NCI-H2196 (cell line): ENCODE measurements around the gene HDGFL2.
A peak's percentile ranks its signal among the peaks of the same experiment; 100 is the strongest.

Source experiments
- DNase-seq: peaks from one replicate; lab custom pipeline; 2025; ENCODE audit not compliant: unreplicated experiment; lab: John Stamatoyannopoulos, UW

HDGFL2 gene

DNA sequence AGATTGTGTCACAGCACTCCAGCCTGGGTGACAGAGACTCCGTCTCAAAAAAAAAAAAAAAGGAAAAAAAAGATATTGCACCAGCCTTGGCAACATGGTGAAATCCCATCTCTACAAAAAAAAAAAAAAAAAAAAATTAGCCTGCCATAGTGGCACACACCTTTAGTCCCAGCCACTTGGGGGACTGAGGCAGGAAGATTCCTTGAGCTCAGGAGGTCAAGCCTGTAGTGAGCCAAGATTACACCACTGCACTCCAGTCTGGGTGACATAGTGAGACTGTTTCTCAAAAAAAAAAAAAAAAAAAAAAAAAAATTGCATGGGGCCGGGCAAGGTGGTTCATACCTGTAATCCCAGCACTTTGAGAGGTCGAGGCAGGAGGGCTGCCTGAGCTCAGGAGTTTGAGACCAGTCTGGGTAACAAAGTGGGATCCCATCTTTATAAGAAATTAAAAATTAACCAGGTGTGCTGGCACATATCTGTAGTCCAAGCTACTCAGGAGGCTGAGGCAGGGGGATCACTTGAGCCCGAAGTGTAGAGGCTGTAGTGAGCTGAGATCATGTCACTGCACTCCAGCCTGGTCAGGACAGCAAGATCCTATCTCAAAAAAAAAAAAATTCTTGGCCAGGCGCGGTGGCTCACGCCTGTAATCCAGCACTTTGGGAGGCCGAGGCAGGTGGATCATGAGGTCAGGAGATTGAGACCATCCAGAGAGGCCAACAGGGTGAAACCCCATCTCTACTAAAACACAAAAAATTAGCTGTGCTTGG lies 7.1 kb upstream of the HDGFL2 start:
- no peak for DNase-seq

GRCh38 chr19:4467835-4468234 lies 4.3 kb upstream of the HDGFL2 start:
- no peak for DNase-seq

- DNase-seq: peak; percentile 100
Observed at GRCh38 chr19:4471403-4472173, 509 bp upstream of the HDGFL2 start.

- DNase-seq: no peak
Observed at GRCh38 chr19:4473011-4473762, 1.1 kb downstream of the HDGFL2 start.

DNA sequence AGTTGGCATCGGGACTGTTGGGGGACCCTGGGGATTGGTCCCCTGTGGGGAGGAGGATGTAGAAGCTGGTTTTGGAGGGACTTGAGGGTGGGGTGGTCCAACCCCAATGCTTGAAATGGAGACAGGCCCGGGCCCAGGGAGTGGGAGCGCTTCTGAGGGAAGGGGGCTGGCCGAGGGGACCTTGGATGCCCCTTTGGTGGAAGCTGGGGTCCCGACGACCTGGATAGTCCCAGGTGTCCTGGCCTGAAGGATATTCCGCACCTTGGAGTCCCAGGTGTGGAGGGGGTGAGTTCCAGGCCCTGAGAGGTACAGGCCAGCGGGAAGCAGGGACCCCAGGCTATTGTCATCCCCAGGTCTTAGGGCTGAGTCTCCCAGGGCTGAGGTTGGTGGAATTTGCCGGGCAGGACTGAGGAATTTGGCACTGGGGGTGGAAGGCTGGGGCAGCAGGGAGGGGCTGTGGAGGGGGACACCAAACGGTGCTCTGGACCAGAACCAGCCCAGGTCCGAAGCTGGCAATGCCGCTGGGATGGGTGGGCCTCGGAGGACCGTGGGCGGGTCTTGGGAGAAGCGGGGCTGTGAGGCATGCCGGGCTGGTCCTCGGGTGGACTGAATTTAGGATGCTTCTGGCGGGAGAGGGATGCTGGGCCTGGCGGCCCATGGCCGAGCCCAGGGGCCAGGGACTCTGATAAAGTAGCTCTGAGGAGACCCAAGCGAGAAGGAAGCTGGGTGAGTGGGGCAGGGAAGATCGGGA lies 1.8 kb downstream of the HDGFL2 start:
- no peak for DNase-seq

GRCh38 chr19:4474514-4475022 lies 2.5 kb downstream of the HDGFL2 start:
- peak; percentile 78 for DNase-seq

DNA sequence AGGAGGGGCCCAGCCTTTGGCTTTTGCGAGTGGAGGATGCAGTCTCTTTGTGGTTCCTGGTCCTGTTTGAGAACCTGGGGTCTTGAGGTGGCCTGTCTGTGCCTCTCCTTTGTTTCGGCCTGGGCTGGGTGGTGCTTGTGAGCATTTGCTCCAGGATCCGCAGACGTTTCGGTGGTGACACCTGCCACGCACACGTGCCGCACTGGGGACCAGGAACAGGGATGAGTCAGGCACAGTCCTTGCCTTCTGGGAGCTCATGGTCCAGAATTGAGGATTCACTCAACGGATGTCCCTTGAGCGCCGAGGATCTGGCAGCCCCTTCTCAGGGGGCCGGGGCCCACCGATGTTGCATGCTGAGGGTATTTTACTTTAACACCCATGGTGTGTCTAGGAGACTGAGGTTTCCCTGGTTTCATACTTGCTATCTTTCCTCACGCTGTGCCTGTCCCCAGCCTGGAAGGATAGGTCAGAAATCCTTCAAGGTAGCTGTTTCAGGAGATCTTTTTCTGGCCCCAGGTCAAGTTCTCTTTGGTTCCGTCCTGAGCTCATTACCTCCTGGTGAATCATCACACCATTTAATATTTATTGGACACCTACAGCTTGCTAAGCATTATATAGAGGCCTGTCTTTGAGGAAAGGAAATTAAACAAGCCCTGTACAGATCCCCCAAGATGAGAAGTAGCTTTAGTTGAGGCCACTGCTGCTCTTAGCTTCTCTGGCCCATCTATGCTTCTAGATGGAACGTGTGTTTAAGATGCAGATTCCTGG lies 5.1 kb downstream of the HDGFL2 start:
- DNase-seq: no peak

DNA sequence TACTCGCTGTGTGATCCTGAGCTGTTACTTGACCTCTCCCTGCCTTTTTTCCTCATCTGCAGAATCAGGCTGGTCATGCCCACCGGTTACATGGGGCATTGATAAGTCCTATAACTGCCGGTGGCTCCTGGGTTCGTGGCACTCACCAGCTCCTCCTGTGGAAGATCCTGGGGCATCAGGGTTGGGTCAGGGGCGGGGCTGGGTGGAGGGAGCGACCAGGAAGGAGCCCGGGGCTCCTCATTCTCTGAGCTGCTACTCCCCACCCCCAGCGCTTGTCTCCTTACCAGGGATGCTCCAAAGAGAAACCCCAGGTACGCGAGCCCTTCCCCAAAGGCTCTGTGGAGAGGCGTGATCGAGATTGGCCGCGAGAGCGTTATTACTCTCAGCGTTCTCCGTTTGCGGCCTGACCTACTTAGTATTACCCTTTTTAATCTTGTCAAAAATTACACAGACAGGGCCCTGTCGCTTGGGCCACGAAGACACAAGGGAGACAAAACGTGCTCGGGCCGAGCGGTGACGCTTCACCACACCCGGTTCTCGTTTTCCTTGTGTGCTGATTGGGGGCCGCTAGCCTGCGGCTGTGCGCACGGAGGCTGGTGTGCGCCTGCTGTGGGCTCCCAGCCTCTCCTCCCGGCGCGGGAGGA lies 10.7 kb downstream of the HDGFL2 start:
- no peak for DNase-seq

DNA sequence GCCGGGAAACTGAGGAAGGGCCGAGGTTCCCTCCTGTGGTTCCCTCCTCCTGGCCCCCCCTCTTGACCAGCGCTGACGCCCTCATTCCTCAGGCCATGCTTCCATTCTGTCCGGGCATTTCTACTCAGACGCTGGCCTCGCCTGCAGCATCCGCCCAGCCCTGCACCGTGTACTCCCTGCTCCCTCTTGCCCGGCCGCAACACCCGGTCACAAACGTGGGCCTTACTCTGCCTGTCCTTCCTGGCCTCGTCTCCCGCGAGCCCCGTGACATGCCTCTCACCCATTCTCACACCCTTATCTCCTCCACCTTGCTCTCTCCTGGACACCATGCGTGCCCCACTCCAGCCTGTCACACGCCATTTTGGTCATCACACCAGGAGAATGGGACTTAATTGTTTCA lies 11.3 kb downstream of the HDGFL2 start:
- DNase-seq: no peak

DNA sequence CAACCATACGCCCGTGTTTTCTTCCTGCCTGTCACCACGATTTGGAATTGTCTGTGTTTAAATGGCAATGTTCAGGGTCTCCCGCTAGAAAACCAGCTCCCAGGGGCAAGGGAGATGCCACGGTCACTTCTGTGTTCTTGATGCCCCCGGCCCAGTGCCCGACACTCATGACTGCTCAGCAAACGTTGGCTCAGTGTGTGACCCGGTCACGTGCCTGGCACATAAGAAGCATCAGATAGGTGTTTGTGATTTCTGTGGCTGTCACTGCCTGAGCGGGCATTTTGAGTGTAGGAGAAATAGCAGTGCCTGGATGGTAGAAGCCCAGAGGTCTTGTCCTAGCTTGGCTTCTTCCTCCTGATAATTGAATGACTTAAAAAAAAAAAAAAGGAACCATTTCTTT lies 15.5 kb downstream of the HDGFL2 start:
- DNase-seq: no peak

DNA sequence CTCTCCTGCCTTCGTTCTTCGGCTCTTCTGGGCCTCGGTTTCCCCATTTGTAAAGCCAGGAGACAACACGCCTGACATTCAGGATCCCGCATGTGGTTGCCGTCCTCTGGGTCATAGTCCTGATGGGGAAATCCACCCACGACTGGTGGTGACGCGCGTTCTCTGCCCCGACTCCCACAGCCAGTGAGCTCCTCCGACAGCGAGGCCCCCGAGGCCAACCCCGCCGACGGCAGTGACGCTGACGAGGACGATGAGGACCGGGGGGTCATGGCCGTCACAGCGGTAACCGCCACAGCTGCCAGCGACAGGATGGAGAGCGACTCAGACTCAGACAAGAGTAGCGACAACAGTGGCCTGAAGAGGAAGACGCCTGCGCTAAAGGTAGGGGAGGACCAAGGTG lies 16.4 kb downstream of the HDGFL2 start:
- DNase-seq: no peak

DNA sequence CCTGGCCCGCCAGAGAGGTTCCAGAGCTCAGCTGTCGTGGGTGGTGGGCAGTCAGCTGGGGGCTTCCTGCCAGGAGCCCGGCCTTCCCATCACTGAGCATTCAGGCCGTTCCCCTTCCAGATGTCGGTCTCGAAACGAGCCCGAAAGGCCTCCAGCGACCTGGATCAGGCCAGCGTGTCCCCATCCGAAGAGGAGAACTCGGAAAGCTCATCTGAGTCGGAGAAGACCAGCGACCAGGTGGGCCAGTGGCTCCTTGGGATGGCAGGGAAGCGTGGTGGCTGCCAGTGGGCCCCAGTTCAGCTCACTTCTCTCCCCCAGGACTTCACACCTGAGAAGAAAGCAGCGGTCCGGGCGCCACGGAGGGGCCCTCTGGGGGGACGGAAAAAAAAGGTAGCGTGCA lies 19.3 kb downstream of the HDGFL2 start:
- DNase-seq: no peak

- DNase-seq: no peak
Observed at GRCh38 chr19:4492337-4493103, 20.4 kb downstream of the HDGFL2 start.

- DNase-seq: no peak
Observed at GRCh38 chr19:4493104-4493928, 21.2 kb downstream of the HDGFL2 start.

- DNase-seq: no peak
Observed at GRCh38 chr19:4493929-4494690, 22.0 kb downstream of the HDGFL2 start.

- DNase-seq: no peak
Observed at GRCh38 chr19:4494691-4495064, 22.6 kb downstream of the HDGFL2 start.

GRCh38 chr19:4495471-4495870 lies 23.4 kb downstream of the HDGFL2 start:
- DNase-seq: no peak
